GM10248 (cell line): Measurements from ENCODE around the gene C10orf62.

Experiments
- CTCF ChIA-PET: fragments of 300-600 bp; sonication (Branson Sonifier 250); formaldehyde crosslinking; extraction: SDS; loops from one replicate; lab custom pipeline; 2021; ENCODE audit warnings: antibody characterized with exemption; lab: Yijun Ruan, JAX
- POLR2A ChIA-PET: fragments of 350-650 bp; sonication (Branson Sonifier 250); formaldehyde crosslinking; extraction: SDS; loops from one replicate; lab custom pipeline; 2020; ENCODE audit warnings: antibody characterized with exemption; lab: Yijun Ruan, JAX
- DNase-seq: peaks from one replicate; pipeline ENCODE4 v3.0.0; 2012; ENCODE audit errors: extremely low spot score
- CTCF ChIP-seq: IDR thresholded peaks from 2 replicates; pipeline ENCODE4 v1.5.1; 2012; ENCODE audit warnings: mild to moderate bottlenecking, low read depth; ENCODE audit errors: extremely low read depth, missing control alignments, control extremely low read depth

Gene C10orf62

GRCh38 chr10:97601268-97602215 lies 12.0 kb downstream of the C10orf62 start:
- no peak for DNase-seq
- ChIA-PET POLR2A (no interaction called here), CTCF (interaction anchor here (1.1 kb wide), 1 partner anchor 11 kb away, joined by 4 read pairs; no protein-coding TSS in a partner anchor)
- TF ChIP-seq CTCF, result no peak

- CTCF ChIA-PET, result interaction anchor here (1.1 kb wide), 2 partner anchors 9 to 23 kb away, joined by 3 read pairs; no protein-coding TSS in a partner anchor
- DNase-seq, result no peak
Measured at GRCh38 chr10:97607095-97607636, 17.6 kb downstream of the C10orf62 start.

GRCh38 chr10:97608991-97609561 lies 19.6 kb downstream of the C10orf62 start:
- no peak for DNase-seq
- ChIA-PET POLR2A (no interaction called here), CTCF (interaction anchor here (0.8 to 1.3 kb wide), 2 partner anchors 17 to 37 kb away, joined by 3 to 5 read pairs; partner anchors contain the start of gene ANKRD2)
- TF ChIP-seq CTCF, result no peak

More at GRCh38 chr10:97607095-97607636, 17.6 kb downstream of the C10orf62 start:
- POLR2A ChIA-PET, result no interaction called here
- no peak for TF ChIP-seq CTCF

- ChIA-PET CTCF (interaction anchor here (0.8 to 1.5 kb wide), 4 partner anchors 29 to 198 kb away, joined by 3 read pairs; no protein-coding TSS in a partner anchor), POLR2A (no interaction called here)
- no peak for DNase-seq
- TF ChIP-seq CTCF, result no peak
Measured at GRCh38 chr10:97611473-97611872, 22.0 kb downstream of the C10orf62 start.

GRCh38 chr10:97612386-97612785 lies 22.9 kb downstream of the C10orf62 start:
- DNase-seq, result no peak
- TF ChIP-seq CTCF, result peak; percentile 27
- CTCF ChIA-PET, result interaction anchor here (0.8 to 3.4 kb wide), 9 partner anchors 8 to 199 kb away, joined by 3 to 14 read pairs (median 3); partner anchors contain the start of gene ANKRD2
- POLR2A ChIA-PET, result no interaction called here

- CTCF ChIA-PET, result interaction anchor here (0.6 kb wide), 1 partner anchor 440 kb away, joined by 3 read pairs; no protein-coding TSS in a partner anchor
- POLR2A ChIA-PET, result no interaction called here
Measured at GRCh38 chr10:97618285-97618684, 28.8 kb downstream of the C10orf62 start.

More at GRCh38 chr10:97618285-97618684, 28.8 kb downstream of the C10orf62 start:
- DNase-seq, result no peak
- no peak for TF ChIP-seq CTCF
